BLaER1 (cell line): ENCODE results near the gene OARD1.
"Not testable (repeated sequence)": the region's sequence is repeated elsewhere in the genome, so short reads cannot be mapped to it uniquely, and the experiment has no call there.

ENCODE experiments used
- H3K27ac ChIP-seq: shearing (Covaris generic); formaldehyde crosslinking; 2 replicates; pipeline ENCODE4 v1.8.1; 2022
- H3K27me3 ChIP-seq: shearing (Covaris generic); formaldehyde crosslinking; 2 replicates; pipeline ENCODE4 v1.8.1; 2022
- H3K36me3 ChIP-seq: shearing (Covaris generic); formaldehyde crosslinking; 2 replicates; pipeline ENCODE4 v1.8.1; 2022
- H3K4me1 ChIP-seq: shearing (Covaris generic); formaldehyde crosslinking; 2 replicates; pipeline ENCODE4 v1.8.1; 2022
- H3K4me2 ChIP-seq: shearing (Covaris generic); formaldehyde crosslinking; 2 replicates; pipeline ENCODE4 v1.8.1; 2022
- H3K4me3 ChIP-seq: shearing (Covaris generic); formaldehyde crosslinking; 2 replicates; pipeline ENCODE4 v1.8.1; 2022
- H3K9ac ChIP-seq: shearing (Covaris generic); formaldehyde crosslinking; 2 replicates; pipeline ENCODE4 v1.8.1; 2022
- H3K9me3 ChIP-seq: shearing (Covaris generic); formaldehyde crosslinking; 2 replicates; pipeline ENCODE4 v1.8.1; 2022
- H4K20me1 ChIP-seq: shearing (Covaris generic); formaldehyde crosslinking; 2 replicates; pipeline ENCODE4 v1.8.1; 2022
- Cebpa-rat ChIP-seq: shearing (Covaris generic); IDR thresholded peaks from 2 replicates; pipeline ENCODE4 v1.8.1; 2022

The OARD1 gene, protein sequence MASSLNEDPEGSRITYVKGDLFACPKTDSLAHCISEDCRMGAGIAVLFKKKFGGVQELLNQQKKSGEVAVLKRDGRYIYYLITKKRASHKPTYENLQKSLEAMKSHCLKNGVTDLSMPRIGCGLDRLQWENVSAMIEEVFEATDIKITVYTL

GRCh38 chr6:41071923-41072835, at the start of gene OARD1:
Gene OARD1, minus strand, starts transcription at chr6:41072356. Its CDS starts 722 bp downstream, at chr6:41071634.
- no peak for TF ChIP-seq Cebpa-rat
- H4K20me1 ChIP-seq, result peaks cover 41% of the 10 kb centered on the region
- H3K27ac ChIP-seq, result peak within 1 kb of the TSS; percentile 99
- H3K4me1 ChIP-seq, result peaks cover 42% of the 10 kb centered on the region
- peak within 1 kb of the TSS; percentile 97 for H3K9ac ChIP-seq
- no peaks in the 10 kb centered on the region for H3K27me3 ChIP-seq
- H3K9me3 ChIP-seq, result no peaks in the 10 kb centered on the region
- peak within 1 kb of the TSS; percentile 97 for H3K4me2 ChIP-seq
- peaks cover 23% of the 10 kb centered on the region for H3K36me3 ChIP-seq
- peak within 1 kb of the TSS; percentile 93 for H3K4me3 ChIP-seq

DNA sequence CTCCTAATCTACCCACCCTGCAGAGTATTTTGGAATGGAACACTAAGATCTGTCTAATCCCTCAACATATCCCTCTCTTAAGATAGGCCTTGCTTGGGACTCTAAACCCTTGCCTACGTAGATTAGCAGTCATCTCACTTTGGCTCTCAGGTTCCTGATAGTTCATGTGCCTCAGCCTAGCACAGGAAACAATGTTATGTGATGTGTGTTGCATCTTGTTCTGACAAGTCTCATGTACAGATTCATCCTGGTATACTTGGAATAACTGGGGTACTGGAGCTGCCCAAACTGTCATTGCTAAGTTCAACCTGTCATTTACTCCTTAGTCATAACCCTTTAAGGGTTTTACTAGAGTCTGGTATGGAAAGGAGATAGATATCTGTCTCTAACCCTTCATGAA, 47.9 kb upstream of the OARD1 start:
- H4K20me1 ChIP-seq, result no peaks in the 10 kb centered on the region
- H3K36me3 ChIP-seq, result peaks cover 10% of the 10 kb centered on the region; the same call in 1 of the 2 replicates
- H3K27ac ChIP-seq, result no peak overlapping the region
- H3K4me1 ChIP-seq, result no peaks in the 10 kb centered on the region
- no peak overlapping the region for H3K9ac ChIP-seq
- TF ChIP-seq Cebpa-rat, result no peak
- no peaks in the 10 kb centered on the region for H3K27me3 ChIP-seq
- H3K4me2 ChIP-seq, result no peak overlapping the region
- no peaks in the 10 kb centered on the region for H3K9me3 ChIP-seq
- no peak overlapping the region for H3K4me3 ChIP-seq

DNA sequence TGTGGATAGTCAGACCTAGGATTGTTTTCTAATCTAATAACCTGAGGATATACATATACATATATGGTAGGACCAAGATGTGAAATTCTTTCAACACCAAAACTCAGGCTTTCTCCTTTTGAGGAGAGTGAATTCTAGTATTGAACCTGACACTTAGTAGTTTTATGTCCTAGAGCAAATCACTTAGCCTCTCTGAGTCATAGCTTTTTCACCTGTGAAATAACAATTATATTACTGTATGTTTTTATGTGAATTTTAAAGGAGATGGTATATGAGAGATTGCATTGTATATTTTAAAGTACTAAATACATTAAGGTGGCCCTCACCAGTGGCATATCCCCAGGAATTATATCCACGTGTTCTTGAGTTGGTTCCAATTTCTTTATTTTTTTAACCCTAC, 47.4 kb upstream of the OARD1 start:
- no peaks in the 10 kb centered on the region for H3K27me3 ChIP-seq
- no peak for TF ChIP-seq Cebpa-rat
- H4K20me1 ChIP-seq, result no peaks in the 10 kb centered on the region
- H3K27ac ChIP-seq, result no peak overlapping the region
- H3K9me3 ChIP-seq, result no peaks in the 10 kb centered on the region
- H3K4me2 ChIP-seq, result no peak overlapping the region
- H3K4me3 ChIP-seq, result no peak overlapping the region
- no peak overlapping the region for H3K9ac ChIP-seq
- peaks cover 9% of the 10 kb centered on the region; the same call in 1 of the 2 replicates for H3K36me3 ChIP-seq
- no peaks in the 10 kb centered on the region for H3K4me1 ChIP-seq

GRCh38 chr6:41115027-41115426, 42.9 kb upstream of the OARD1 start:
- H3K27me3 ChIP-seq, H3K36me3 ChIP-seq, H3K27ac ChIP-seq, H3K9ac ChIP-seq, H3K4me1 ChIP-seq, H3K9me3 ChIP-seq, H3K4me2 ChIP-seq, H4K20me1 ChIP-seq, H3K4me3 ChIP-seq: not testable (repeated sequence)

- TF ChIP-seq Cebpa-rat, result no peak
- Histone ChIP-seq H3K4me3 (no peak overlapping the region), H3K27me3 (no peaks in the 10 kb centered on the region), H3K4me1 (no peaks in the 10 kb centered on the region), H3K9ac (no peak overlapping the region), H3K27ac (no peak overlapping the region), H3K9me3 (no peaks in the 10 kb centered on the region), H3K36me3 (no peaks in the 10 kb centered on the region; the same call in none of the 2 replicates), H4K20me1 (no peaks in the 10 kb centered on the region), H3K4me2 (no peak overlapping the region)
Observed at GRCh38 chr6:41111017-41111416, 38.9 kb upstream of the OARD1 start.

- H3K27me3 ChIP-seq, result no peaks in the 10 kb centered on the region
- no peak for TF ChIP-seq Cebpa-rat
- no peaks in the 10 kb centered on the region for H3K4me1 ChIP-seq
- no peak overlapping the region for H3K4me3 ChIP-seq
- no peak overlapping the region for H3K4me2 ChIP-seq
- H3K9me3 ChIP-seq, result no peaks in the 10 kb centered on the region
- no peak overlapping the region for H3K27ac ChIP-seq
- no peak overlapping the region for H3K9ac ChIP-seq
- peaks cover 32% of the 10 kb centered on the region for H3K36me3 ChIP-seq
- peaks cover 43% of the 10 kb centered on the region for H4K20me1 ChIP-seq
Observed at GRCh38 chr6:41103847-41104246, 31.7 kb upstream of the OARD1 start.

- no peak overlapping the region for H3K4me2 ChIP-seq
- H3K9ac ChIP-seq, result no peak overlapping the region
- TF ChIP-seq Cebpa-rat, result no peak
- peaks cover 72% of the 10 kb centered on the region for H4K20me1 ChIP-seq
- H3K4me3 ChIP-seq, result no peak overlapping the region
- H3K4me1 ChIP-seq, result no peaks in the 10 kb centered on the region
- peaks cover 62% of the 10 kb centered on the region for H3K36me3 ChIP-seq
- H3K27me3 ChIP-seq, result no peaks in the 10 kb centered on the region
- no peak overlapping the region for H3K27ac ChIP-seq
- H3K9me3 ChIP-seq, result no peaks in the 10 kb centered on the region
Observed at GRCh38 chr6:41100871-41101287, 28.7 kb upstream of the OARD1 start.

DNA sequence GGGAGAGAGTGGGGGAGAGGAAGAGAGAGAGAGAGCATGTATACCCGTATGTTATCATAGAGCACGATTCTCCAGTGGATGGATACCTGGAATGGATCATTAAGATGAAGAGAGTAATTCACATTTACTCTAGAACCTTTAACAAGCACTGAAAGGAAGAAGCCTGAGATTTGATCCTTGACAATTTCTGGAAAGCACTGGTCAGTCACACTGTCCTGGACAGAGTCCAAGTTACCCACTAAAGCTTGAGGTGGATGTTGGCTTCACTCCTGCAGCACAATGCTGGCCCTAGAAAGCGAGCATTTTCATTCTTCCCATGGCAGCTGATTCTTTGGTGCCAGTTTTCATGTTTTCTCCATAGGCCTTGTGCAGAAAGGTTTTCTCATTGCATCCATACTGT, 26.2 kb upstream of the OARD1 start:
- Histone ChIP-seq H3K27me3 (no peaks in the 10 kb centered on the region), H3K27ac (no peak overlapping the region), H3K4me3 (no peak overlapping the region), H3K4me1 (no peaks in the 10 kb centered on the region), H3K9me3 (no peaks in the 10 kb centered on the region), H3K9ac (no peak overlapping the region), H4K20me1 (peaks cover 92% of the 10 kb centered on the region), H3K4me2 (no peak overlapping the region), H3K36me3 (peaks cover 87% of the 10 kb centered on the region)
- TF ChIP-seq Cebpa-rat, result no peak

DNA sequence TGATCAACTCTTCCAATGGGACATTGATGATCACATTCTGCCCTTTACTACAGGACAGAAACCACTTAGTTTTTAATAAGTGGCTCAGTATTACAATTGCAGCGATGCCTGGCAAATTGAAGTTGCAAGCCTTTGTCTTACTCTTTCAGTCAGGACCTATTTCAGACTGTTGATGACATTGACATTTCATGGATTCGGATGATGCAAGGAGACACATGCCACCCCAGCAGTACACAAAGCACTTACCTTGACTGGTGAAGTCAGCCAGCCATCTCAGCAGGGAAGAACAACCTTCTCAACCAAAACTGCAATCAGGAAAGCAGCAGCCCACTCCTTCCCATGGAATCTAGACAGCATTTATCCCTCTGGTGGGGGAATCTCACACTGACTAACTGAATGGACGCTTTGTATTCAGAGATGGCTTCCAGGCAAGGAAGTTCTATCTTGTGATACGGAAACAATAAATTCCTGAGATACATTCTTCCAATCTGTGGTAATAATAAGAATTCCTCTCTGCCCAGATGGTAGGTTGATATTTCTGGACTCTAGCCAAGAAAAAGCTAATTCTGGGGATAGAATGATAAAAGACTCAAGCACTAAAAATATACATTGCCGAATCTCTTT, 25.4 kb upstream of the OARD1 start:
- no peaks in the 10 kb centered on the region for H3K9me3 ChIP-seq
- no peak overlapping the region for H3K27ac ChIP-seq
- no peak overlapping the region for H3K4me2 ChIP-seq
- TF ChIP-seq Cebpa-rat, result no peak
- H3K4me1 ChIP-seq, result no peaks in the 10 kb centered on the region
- peaks cover 95% of the 10 kb centered on the region for H3K36me3 ChIP-seq
- H3K4me3 ChIP-seq, result no peak overlapping the region
- H3K27me3 ChIP-seq, result no peaks in the 10 kb centered on the region
- peaks cover 100% of the 10 kb centered on the region for H4K20me1 ChIP-seq
- H3K9ac ChIP-seq, result no peak overlapping the region

- Histone ChIP-seq H3K27me3 (no peaks in the 10 kb centered on the region), H4K20me1 (peaks cover 100% of the 10 kb centered on the region), H3K9me3 (no peaks in the 10 kb centered on the region), H3K36me3 (peaks cover 100% of the 10 kb centered on the region), H3K4me2 (no peak overlapping the region), H3K4me1 (no peaks in the 10 kb centered on the region), H3K9ac (no peak overlapping the region), H3K27ac (no peak overlapping the region), H3K4me3 (no peak overlapping the region)
- no peak for TF ChIP-seq Cebpa-rat
Observed at GRCh38 chr6:41093729-41094128, 21.6 kb upstream of the OARD1 start.
